Right lung (tissue), 5 donors: ENCODE data around the gene ZNF385D. TPM values are rescaled to one million over a fixed set of nuclear protein-coding genes. Genes with fewer than 3 reads are reported as not detected.
"Not testable (repeated sequence)": the region's sequence is repeated elsewhere in the genome, so short reads cannot be mapped to it uniquely, and the experiment has no call there.

Experiments
- DNase-seq, 2 donors: peaks; one replicate each; pipeline ENCODE4 v3.0.0-alpha.2; 2013
- polyA plus RNA-seq, 5 donors: library from polyadenylated mRNA; unstranded; fragments of 120-200 nt; gene quantifications; one replicate each; pipeline versions ENCODE4 v1.2.1 to v1.2.3, GENCODE V29; 2013; ENCODE audit warnings: inconsistent platforms in 1 of 5, low replicate concordance in 1 of 5; ENCODE audit not compliant: insufficient read length in 5 of 5, insufficient read depth in 1 of 5

ZNF385D gene
- polyA plus RNA-seq, 5 donors, result 12.9 to 32.7 (median 22.9) TPM

DNA sequence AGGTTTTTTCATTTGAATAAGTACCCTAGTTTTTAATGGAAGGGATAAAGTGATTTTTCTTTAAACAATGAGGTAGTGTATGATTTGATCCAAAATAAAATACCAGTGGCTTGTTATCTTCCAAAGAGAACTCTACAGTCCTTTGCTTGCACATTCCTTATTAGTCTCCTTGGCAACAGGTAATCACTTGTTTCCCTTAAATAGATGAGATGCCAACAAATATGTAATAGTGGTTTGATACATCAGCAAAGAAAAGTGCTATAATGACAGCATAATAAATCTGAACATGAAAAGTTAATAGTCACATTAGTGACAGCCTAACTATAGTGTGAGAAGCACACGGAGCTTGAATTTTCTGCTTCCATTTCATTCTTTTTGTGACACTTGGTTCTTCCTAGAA is 360.2 kb downstream of the ZNF385D start:
- DNase-seq, result no peak

DNA sequence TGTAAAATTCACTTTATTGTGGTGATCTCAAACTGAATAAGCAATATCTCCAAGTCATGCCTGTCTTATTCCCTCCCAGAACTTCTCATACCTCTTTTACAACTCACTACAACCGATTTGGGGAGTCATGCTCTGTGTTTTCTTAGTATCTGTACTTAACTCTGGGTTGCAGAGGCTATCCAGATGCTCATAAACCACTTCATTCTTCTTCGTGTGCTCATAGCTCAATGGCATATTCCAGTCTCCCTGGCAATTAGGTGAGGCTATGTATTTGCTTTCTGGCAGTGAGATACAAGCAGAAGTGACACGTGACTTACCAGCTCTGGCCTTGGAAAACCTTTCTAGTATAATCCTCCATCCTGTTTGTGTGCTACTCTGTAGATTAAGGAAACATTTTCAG is 360.9 kb downstream of the ZNF385D start:
- no peak for DNase-seq

DNA sequence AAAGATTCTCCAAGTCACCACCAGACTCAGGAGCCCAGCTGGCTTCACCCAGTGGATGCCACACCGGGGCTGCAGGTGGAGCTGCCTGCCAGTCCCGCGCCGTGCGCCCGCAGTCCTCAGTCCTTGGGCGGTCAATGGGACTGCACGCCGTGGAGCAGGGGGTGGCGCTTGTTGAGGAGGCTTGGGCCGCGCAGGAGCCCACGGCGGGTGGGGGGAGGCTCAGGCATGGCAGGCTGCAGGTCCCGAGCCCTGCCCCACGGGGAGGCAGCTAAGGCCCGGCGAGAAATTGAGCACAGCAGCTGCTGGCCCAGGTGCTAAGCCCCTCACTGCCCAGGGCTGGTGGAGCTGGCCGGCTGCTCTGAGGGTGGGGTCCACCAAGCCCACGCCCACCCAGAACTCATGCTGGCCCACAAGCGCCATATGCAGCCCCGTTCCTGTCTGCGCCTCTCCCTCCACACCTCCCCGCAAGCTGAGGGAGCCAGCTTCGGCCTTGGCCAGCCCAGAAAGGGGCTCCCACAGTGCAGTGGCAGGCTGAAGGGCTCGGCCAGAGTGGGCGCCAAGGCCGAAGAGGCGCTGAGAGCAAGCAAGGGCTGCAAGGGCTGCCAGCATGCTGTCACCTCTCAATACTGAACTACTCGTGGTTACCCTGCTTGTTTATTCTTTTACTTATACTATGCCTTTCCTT is 363.7 kb downstream of the ZNF385D start:
- not testable (repeated sequence) for DNase-seq

DNA sequence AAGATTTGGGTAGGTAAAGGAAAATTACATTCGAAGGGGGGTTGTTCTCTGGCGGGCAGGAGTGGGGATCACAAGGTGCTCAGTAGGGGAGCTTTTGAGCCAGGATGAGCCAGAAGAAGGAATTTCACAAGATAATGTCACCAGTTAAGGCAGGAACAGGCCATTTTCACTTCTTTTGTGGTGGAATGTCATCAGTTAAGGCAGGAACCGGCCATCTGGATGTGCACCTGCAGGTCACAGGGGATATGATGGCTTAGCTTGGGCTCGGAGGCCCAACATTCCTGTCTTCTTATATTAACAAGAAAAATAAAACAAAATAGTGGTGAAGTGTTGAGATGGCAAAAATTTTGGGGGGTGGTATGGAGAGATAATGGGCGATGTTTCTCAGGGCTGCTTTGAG is 373.0 kb downstream of the ZNF385D start:
- not testable (repeated sequence) for DNase-seq

DNA sequence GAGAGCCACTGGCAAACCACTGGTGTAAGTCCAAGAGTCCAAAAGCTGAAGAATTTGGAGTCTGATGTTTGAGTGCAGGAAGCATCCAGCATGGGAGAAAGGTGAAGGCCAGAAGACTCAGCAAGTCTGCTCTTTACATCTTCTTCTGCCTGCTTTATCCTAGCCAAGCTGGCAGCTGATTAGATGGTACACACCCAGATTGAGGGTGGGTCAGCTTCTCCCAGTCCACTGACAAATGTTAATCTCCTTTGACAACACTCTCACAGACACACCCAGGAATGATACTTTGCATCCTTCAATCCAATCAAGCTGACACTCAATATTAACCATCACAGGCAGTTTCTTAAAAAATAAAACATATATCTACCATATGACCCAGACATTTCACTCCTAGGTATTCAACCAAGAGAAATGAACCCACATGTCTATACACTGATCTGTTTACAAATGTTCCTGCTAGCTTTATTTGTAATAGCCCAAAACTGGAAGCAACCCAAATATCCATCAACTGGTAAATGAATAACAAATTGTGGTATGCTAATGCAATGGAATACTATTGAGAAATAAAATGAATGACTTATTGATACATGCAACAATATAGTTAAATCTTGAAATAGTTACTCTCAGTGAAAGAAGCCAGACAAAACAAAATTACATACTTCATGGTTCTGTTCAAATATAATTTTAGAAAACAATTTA is 373.8 kb downstream of the ZNF385D start:
- DNase-seq, result no peak

DNA sequence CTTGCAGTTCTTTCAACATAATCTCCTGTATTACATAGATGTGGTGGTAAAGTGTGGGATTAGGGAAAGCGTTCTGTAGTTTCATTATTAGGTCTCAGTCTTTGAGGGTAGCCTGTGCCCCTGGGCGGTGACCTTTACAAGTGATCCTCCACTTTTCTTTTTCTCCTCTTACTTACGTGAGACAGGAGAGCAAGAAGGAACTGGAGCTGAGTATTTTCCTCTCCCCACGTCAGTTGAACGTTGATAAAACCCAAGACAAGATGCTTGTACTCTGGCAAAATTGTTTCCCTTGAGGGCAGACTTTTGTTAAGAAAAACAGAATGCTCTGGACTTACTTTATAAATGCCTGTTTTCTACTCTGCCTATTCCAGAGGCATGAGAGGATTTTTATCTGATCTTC is 378.7 kb downstream of the ZNF385D start:
- no peak for DNase-seq
